Measurements from ENCODE around the gene CACNA2D2. TPM values are rescaled to one million over a fixed set of nuclear protein-coding genes. Genes with fewer than 3 reads are reported as not detected.

Gene CACNA2D2
- total and polyA plus RNA-seq, 4 donors = 0.10 to 0.19 (median 0.15) TPM

DNA sequence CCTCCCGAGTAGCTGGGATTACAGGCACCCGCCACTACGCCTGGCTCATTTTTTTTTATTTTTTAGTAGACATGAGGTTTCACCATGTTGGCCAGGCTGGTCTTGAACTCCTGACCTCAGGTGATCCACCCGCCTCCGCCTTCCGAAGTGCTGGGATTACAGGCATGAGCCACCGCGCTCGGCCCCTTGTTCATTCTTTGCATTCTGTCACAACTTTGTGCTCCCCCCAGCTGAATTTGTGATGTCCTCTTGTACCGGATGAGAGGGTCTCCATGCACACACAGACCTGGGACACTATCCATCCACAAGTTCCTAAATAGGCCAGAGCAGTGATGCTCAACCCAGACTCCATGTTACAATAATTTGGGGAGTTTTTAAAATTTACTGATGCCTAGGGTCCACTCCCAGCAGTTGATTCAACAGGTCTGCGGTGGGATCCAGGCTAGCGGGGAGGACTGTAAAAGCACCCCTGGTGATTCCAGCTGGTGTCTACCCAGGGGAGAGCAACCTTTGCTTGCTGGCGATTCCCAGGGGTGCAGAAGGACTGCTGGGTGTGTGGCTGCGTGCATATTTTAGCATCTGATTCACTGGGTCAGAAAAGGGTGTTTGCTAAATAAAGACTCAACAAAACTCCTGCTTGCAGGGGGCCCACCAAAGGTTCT is 163.8 kb downstream of the CACNA2D2 start:
- H3K9me3 ChIP-seq (ENCODE audit: control insufficient read depth in 4 of 4, low read length in 3 of 4) = no peaks in the 10 kb centered on the region
- no peaks in the 10 kb centered on the region for H3K27me3 ChIP-seq (ENCODE audit: control insufficient read depth in 4 of 4, insufficient read depth in 4 of 4, low read length in 3 of 4)
- 78% methylated on average over 14 of the region's 14 CpGs for WGBS
- peak overlapping the region in 1 of 3 donors; percentile 42 for H3K4me3 ChIP-seq (ENCODE audit: low read depth in 1 of 3, low read length in 3 of 3)
- no peak for TF ChIP-seq FOXA1 (IDR thresholded peaks at IDR 0.05)
- no peak for TF ChIP-seq GABPA (IDR thresholded peaks at IDR 0.05 in 1 of 2, conservative IDR thresholded peaks at IDR 0.05 in 1 of 2)
- TF ChIP-seq SP1 (IDR thresholded peaks at IDR 0.05) = no peak
- no peak for TF ChIP-seq EGR1 (IDR thresholded peaks at IDR 0.05; ENCODE audit: low read depth in 2 of 2)
- no peak for TF ChIP-seq RAD21 (IDR thresholded peaks at IDR 0.05)
- no peak for TF ChIP-seq YY1 (IDR thresholded peaks at IDR 0.05)
- no peaks in the 10 kb centered on the region for H3K36me3 ChIP-seq (ENCODE audit: control insufficient read depth in 4 of 4, insufficient read depth in 3 of 4, low read depth in 1 of 4, low read length in 3 of 4)
- DNase-seq (ENCODE audit: low spot score) = no peak
- H3K4me1 ChIP-seq (ENCODE audit: control insufficient read depth in 4 of 4, insufficient read depth in 4 of 4, low read length in 3 of 4) = peaks cover 6 to 34% (median 16%) of the 10 kb centered on the region in 4 donors
- peak overlapping the region; percentile 34 to 99 for H3K27ac ChIP-seq (ENCODE audit: low read depth in 1 of 2, low read length in 2 of 2)
- peak overlapping the region in 1 of 2 donors; percentile 62 for H3K9ac ChIP-seq (ENCODE audit: low read depth in 1 of 2, low read length in 2 of 2)

DNA sequence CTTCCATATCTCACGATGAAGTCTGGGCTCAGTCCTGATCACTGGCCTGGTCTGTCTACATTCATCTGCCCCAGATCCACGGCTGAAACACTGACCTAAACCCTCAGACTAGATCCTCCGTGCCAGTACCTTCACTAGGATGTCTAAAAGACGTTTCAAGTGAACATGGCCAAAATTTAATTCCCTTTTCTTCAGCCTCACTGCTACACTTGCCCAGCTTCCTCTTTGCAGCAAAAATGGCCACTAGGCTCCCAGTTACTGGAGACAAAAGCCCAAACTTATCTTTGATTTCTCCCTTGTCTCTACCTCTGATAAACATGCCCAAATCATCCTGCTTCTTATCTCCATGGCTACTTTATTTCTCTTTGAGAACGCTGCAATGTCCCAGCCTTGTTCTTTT is 164.5 kb downstream of the CACNA2D2 start:
- Histone ChIP-seq H3K4me1 (ENCODE audit: control insufficient read depth in 4 of 4, insufficient read depth in 4 of 4, low read length in 3 of 4) (peaks cover 6 to 40% (median 20%) of the 10 kb centered on the region in 4 donors), H3K27ac (ENCODE audit: low read depth in 1 of 2, low read length in 2 of 2) (peak overlapping the region; percentile 92 to 99), H3K4me3 (ENCODE audit: low read depth in 1 of 3, low read length in 3 of 3) (peak overlapping the region in 1 of 3 donors; percentile 12), H3K27me3 (ENCODE audit: control insufficient read depth in 4 of 4, insufficient read depth in 4 of 4, low read length in 3 of 4) (no peaks in the 10 kb centered on the region), H3K36me3 (ENCODE audit: control insufficient read depth in 4 of 4, insufficient read depth in 3 of 4, low read depth in 1 of 4, low read length in 3 of 4) (no peaks in the 10 kb centered on the region), H3K9me3 (ENCODE audit: control insufficient read depth in 4 of 4, low read length in 3 of 4) (no peaks in the 10 kb centered on the region), H3K9ac (ENCODE audit: low read depth in 1 of 2, low read length in 2 of 2) (peak overlapping the region in 1 of 2 donors; percentile 52)
- 74% methylated on average over 5 of the region's 5 CpGs for WGBS
- no peak for DNase-seq (ENCODE audit: low spot score)
- TF ChIP-seq EGR1 (IDR thresholded peaks at IDR 0.05; ENCODE audit: low read depth in 2 of 2) (no peak), RXRA (IDR thresholded peaks at IDR 0.05) (no peak), FOXA2 (IDR thresholded peaks at IDR 0.05) (no peak), GABPA (IDR thresholded peaks at IDR 0.05 in 1 of 2, conservative IDR thresholded peaks at IDR 0.05 in 1 of 2) (no peak), HNF4A (conservative IDR thresholded peaks at IDR 0.05) (no peak), HNF4G (IDR thresholded peaks at IDR 0.05) (no peak), YY1 (IDR thresholded peaks at IDR 0.05) (no peak), FOXA1 (IDR thresholded peaks at IDR 0.05) (no peak), RAD21 (IDR thresholded peaks at IDR 0.05) (no peak), NR2F2 (IDR thresholded peaks at IDR 0.05) (no peak), JUND (IDR thresholded peaks at IDR 0.05) (no peak)
- TF ChIP-seq, protein P1, sequence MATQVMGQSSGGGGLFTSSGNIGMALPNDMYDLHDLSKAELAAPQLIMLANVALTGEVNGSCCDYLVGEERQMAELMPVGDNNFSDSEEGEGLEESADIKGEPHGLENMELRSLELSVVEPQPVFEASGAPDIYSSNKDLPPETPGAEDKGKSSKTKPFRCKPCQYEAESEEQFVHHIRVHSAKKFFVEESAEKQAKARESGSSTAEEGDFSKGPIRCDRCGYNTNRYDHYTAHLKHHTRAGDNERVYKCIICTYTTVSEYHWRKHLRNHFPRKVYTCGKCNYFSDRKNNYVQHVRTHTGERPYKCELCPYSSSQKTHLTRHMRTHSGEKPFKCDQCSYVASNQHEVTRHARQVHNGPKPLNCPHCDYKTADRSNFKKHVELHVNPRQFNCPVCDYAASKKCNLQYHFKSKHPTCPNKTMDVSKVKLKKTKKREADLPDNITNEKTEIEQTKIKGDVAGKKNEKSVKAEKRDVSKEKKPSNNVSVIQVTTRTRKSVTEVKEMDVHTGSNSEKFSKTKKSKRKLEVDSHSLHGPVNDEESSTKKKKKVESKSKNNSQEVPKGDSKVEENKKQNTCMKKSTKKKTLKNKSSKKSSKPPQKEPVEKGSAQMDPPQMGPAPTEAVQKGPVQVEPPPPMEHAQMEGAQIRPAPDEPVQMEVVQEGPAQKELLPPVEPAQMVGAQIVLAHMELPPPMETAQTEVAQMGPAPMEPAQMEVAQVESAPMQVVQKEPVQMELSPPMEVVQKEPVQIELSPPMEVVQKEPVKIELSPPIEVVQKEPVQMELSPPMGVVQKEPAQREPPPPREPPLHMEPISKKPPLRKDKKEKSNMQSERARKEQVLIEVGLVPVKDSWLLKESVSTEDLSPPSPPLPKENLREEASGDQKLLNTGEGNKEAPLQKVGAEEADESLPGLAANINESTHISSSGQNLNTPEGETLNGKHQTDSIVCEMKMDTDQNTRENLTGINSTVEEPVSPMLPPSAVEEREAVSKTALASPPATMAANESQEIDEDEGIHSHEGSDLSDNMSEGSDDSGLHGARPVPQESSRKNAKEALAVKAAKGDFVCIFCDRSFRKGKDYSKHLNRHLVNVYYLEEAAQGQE (IDR thresholded peaks at IDR 0.05) = no peak
- TF ChIP-seq, protein P2, sequence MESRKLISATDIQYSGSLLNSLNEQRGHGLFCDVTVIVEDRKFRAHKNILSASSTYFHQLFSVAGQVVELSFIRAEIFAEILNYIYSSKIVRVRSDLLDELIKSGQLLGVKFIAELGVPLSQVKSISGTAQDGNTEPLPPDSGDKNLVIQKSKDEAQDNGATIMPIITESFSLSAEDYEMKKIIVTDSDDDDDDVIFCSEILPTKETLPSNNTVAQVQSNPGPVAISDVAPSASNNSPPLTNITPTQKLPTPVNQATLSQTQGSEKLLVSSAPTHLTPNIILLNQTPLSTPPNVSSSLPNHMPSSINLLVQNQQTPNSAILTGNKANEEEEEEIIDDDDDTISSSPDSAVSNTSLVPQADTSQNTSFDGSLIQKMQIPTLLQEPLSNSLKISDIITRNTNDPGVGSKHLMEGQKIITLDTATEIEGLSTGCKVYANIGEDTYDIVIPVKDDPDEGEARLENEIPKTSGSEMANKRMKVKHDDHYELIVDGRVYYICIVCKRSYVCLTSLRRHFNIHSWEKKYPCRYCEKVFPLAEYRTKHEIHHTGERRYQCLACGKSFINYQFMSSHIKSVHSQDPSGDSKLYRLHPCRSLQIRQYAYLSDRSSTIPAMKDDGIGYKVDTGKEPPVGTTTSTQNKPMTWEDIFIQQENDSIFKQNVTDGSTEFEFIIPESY (IDR thresholded peaks at IDR 0.05) = no peak
- TF ChIP-seq, protein P3, sequence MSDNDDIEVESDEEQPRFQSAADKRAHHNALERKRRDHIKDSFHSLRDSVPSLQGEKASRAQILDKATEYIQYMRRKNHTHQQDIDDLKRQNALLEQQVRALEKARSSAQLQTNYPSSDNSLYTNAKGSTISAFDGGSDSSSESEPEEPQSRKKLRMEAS (IDR thresholded peaks at IDR 0.05) = no peak
- TF ChIP-seq, protein P4, sequence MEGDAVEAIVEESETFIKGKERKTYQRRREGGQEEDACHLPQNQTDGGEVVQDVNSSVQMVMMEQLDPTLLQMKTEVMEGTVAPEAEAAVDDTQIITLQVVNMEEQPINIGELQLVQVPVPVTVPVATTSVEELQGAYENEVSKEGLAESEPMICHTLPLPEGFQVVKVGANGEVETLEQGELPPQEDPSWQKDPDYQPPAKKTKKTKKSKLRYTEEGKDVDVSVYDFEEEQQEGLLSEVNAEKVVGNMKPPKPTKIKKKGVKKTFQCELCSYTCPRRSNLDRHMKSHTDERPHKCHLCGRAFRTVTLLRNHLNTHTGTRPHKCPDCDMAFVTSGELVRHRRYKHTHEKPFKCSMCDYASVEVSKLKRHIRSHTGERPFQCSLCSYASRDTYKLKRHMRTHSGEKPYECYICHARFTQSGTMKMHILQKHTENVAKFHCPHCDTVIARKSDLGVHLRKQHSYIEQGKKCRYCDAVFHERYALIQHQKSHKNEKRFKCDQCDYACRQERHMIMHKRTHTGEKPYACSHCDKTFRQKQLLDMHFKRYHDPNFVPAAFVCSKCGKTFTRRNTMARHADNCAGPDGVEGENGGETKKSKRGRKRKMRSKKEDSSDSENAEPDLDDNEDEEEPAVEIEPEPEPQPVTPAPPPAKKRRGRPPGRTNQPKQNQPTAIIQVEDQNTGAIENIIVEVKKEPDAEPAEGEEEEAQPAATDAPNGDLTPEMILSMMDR (IDR thresholded peaks at IDR 0.05; ENCODE audit: low read depth, low read length, missing input control) = no peak

Data from liver (tissue), 9 donors.